Measurements from ENCODE around the gene MEGF11.

DNA sequence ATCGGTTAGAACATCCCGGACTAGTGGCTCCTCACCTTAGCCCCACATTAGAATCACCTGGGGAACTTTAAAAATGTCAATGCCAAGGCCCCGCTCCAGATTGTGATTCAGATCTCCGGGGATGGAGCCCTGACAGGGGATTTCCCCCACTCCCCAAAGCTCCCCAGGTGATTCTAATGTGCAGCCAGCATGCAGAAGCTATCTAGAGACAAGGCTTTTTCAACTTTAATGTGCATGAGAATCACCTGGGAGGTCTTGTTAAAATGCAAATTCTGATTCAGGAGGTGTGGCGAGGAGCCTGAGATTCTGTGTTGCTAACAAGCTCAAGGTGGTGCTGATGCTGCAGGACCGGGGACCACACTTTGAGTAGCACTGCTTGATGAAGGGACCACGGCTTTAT is 227.6 kb downstream of the MEGF11 start:
- TF ChIP-seq YY1 (IDR thresholded peaks at IDR 0.05; ENCODE audit: insufficient read depth, insufficient read length) (no peak), ZNF274 (IDR thresholded peaks at IDR 0.05; ENCODE audit: low read depth, low read length) (no peak), SUZ12 (IDR thresholded peaks at IDR 0.05; ENCODE audit: extremely low read depth, insufficient read depth, insufficient read length) (no peak)
